Activated CD4-positive, alpha-beta T cell treated with anti-CD3 and anti-CD28 coated beads for 36 hours (primary cell): Measurements from ENCODE around the gene OR10G8. TPM values are rescaled to one million over a fixed set of nuclear protein-coding genes. Genes with fewer than 3 reads are reported as not detected.

Experiments
- ATAC-seq: fragments of 200-7000 bp; cut with Tn5 transposase; one replicate; pipeline ENCODE4 v1.10.0; 2021; ENCODE audit warnings: mild to moderate bottlenecking, moderate library complexity
- CTCF ChIA-PET: fragments of 350-600 bp; sonication (Branson Sonifier 250); formaldehyde crosslinking; loops from one replicate; lab custom pipeline; 2021; ENCODE audit warnings: antibody characterized with exemption; lab: Charles Lee
- POLR2A ChIA-PET: fragments of 350-600 bp; sonication (Branson Sonifier 250); formaldehyde crosslinking; loops from one replicate; lab custom pipeline; 2021; ENCODE audit warnings: antibody characterized with exemption, inconsistent platforms; lab: Charles Lee
- DNase-seq: peaks from one replicate; pipeline ENCODE4 v3.0.0-alpha.2; 2020
- H3K27ac Mint-ChIP-seq: one replicate; pipeline ENCODE4 v1.8.0; 2021; ENCODE audit warnings: mixed read lengths
- H3K27me3 Mint-ChIP-seq: one replicate; pipeline ENCODE4 v1.8.0; 2021; ENCODE audit warnings: mixed read lengths
- H3K36me3 Mint-ChIP-seq: one replicate; pipeline ENCODE4 v1.8.0; 2021; ENCODE audit warnings: low read depth, mixed read lengths
- H3K4me1 Mint-ChIP-seq: one replicate; pipeline ENCODE4 v1.8.0; 2021; ENCODE audit warnings: mixed read lengths
- H3K4me3 Mint-ChIP-seq: one replicate; pipeline ENCODE4 v1.8.0; 2021; ENCODE audit warnings: mild to moderate bottlenecking, moderate library complexity, mixed read lengths
- H3K9me3 Mint-ChIP-seq: one replicate; pipeline ENCODE4 v1.8.0; 2021; ENCODE audit warnings: low read depth, mixed read lengths
- intact Hi-C, 2 experiments: fragments of 100-400 bp; cut with DNase I in 1 of 2; cut with micrococcal nuclease in 1 of 2; formaldehyde crosslinking; loops; one replicate each; pipeline versions ENCODE4 v1.14.2 to v1.15.1; 2022 to 2024; cut with DNase I, micrococcal nuclease
- total RNA-seq, 2 experiments: library from RNA; stranded (reverse); gene quantifications; one replicate each; pipeline ENCODE4 v1.2.3, GENCODE V29; 2021

OR10G8 gene
- total RNA-seq, 2 experiments from 2014 or later, result not detected

DNA sequence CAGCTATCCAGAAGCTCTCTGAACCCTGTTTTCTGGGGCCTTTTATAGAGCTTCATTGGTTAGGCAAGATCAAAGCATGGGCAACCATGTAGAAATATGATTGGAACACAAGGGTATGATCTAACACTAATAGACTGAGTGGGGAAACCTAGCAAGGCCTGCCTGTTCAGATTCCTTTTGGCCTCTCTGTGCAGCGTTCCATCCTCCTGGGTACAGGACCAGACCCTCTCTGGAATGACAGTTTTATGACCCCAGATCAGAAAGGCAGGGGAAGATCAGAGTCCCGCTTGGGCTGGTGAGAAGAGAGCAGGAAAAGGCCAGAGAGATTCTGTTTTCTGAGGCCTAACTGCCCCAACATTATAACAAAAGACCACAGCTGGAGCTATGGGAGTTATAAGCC lies 52.0 kb downstream of the OR10G8 start:
- intact Hi-C loops, result no loop called here
- no peak for ATAC-seq
- ChIA-PET CTCF (no interaction called here), POLR2A (no interaction called here)
- no peaks in the 10 kb centered on the region for H3K9me3 Mint-ChIP-seq
- DNase-seq, result no peak
- peaks cover 32% of the 10 kb centered on the region for H3K27me3 Mint-ChIP-seq
- no peaks in the 10 kb centered on the region for H3K36me3 Mint-ChIP-seq
- no peak overlapping the region for H3K27ac Mint-ChIP-seq
- H3K4me3 Mint-ChIP-seq, result no peak overlapping the region
- peaks cover 7% of the 10 kb centered on the region for H3K4me1 Mint-ChIP-seq

DNA sequence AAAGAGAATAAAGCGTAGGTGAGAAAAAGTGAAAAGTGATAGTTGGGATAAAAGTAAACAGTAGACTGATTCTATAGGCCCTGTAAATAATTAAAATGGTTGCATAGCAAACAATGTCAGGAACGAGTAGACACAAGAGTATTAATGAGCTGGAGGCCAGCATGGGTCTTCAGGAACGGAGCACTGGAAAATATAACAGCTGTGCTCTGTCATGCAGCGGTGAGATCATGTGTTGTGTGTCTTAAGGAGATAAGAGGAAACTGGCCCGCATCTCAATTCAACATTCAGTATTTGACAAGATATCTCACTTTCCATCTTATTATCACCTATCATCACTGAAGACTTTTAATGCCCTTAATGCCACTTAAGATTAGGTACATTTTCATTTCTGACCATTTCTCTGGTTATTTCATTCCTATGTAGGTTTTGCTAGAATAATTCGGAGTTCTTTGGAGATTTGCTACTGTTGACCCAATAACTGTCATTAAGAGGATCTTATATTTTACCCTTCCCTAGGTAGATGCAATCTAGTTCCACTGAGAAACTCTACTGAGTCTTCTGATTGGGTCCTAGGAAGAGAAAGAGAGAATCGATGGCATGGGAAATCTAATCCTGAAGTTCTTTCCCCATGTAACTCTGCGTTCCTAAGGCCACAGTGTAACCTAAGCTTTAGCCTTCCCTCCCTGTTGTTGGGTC lies 53.2 kb downstream of the OR10G8 start:
- POLR2A ChIA-PET, result no interaction called here
- no peak for ATAC-seq

More for the DNA sequence above, 53.2 kb downstream of the OR10G8 start:
- no peak for DNase-seq
- Mint-ChIP-seq H3K27ac (no peak overlapping the region), H3K27me3 (peaks cover 32% of the 10 kb centered on the region), H3K9me3 (no peaks in the 10 kb centered on the region), H3K4me1 (peaks cover 7% of the 10 kb centered on the region), H3K4me3 (no peak overlapping the region), H3K36me3 (no peaks in the 10 kb centered on the region)
- CTCF ChIA-PET, result interaction anchor here (0.9 kb wide), 1 partner anchor 45 kb away, joined by 3 read pairs; no protein-coding TSS in a partner anchor
- intact Hi-C loops, result no loop called here

Other genes starting within 250 kb of the OR10G8 start
- gene OR6M1, start 220.4 kb upstream of the OR10G8 start, total RNA-seq, result not detected
- gene TMEM225, start 141.1 kb upstream of the OR10G8 start, total RNA-seq, result not detected
- not detected for gene OR8D4, start 124.6 kb upstream of the OR10G8 start, total RNA-seq
- not detected for gene OR4D5, start 87.2 kb upstream of the OR10G8 start, total RNA-seq
- gene OR6T1, start 83.0 kb upstream of the OR10G8 start, total RNA-seq, result not detected
- gene OR10S1, start 49.0 kb upstream of the OR10G8 start, total RNA-seq, result not detected
- not detected for gene OR10G6, start 31.6 kb upstream of the OR10G8 start, total RNA-seq
- not detected for gene OR10G4, start 13.8 kb upstream of the OR10G8 start, total RNA-seq
- gene OR10G9, start 3.8 kb upstream of the OR10G8 start, total RNA-seq, result not detected
- not detected for gene OR10G7, start 14.5 kb downstream of the OR10G8 start, total RNA-seq
- 1 to 10 TPM; 8.6 to 8.8 TPM for gene VWA5A, start 88.7 kb downstream of the OR10G8 start, total RNA-seq
- not detected for gene OR10D3, start 156.5 kb downstream of the OR10G8 start, total RNA-seq
- not detected for gene OR8G1, start 214.3 kb downstream of the OR10G8 start, total RNA-seq
- gene OR8G5, start 229.6 kb downstream of the OR10G8 start, total RNA-seq, result not detected